ENCODE measurements around the gene PPP2CA.

The PPP2CA gene

DNA sequence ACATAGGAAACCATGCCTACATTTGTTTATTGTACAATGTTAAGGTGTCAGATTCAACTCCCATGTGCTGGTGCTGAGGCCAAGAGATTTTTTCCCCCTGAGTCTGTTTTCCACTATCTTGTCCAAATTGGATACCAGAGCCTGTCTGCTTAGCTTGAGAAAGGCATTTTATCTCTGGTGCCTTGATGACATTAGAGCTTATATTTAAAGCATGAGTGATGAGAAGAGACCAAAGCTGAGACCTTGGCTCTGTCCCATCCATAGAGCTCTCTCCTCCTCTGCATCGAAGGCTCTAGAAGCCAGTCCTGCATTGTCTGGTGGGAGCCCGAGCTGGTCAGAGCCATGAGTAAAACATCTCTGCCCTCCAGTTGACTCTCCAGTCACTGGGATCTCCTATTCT is 10.4 kb upstream of the PPP2CA start:
- TF ChIP-seq ZNF8 (CRISPR knock-in tag; IDR thresholded peaks at IDR 0.05) (no peak), ZNF565 (CRISPR knock-in tag; conservative IDR thresholded peaks at IDR 0.05; ENCODE audit: low read depth) (no peak)
- peak; percentile 22; the same call in 1 of the 3 replicates for ATAC-seq

DNA sequence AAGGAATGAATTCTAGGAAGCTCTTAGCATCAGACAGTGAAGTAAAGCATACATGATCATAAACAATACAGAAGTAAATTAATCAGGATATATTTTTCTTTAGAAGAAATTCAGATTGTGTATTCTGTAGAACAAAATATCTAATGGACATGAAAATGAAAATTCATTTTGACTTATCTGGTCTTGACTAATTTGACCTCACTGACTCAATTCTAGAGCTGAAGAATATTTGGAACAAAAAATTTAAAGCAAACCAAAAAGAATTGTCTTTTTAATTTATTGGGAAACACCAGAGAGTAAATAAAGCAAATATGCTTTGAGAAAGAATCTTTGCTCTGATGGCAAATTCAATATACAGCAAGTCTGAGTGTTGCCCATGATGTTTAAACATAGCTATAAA is 2.8 kb upstream of the PPP2CA start:
- TF ChIP-seq ZNF8 (CRISPR knock-in tag; IDR thresholded peaks at IDR 0.05) (no peak), POU6F1 (CRISPR knock-in tag; IDR thresholded peaks at IDR 0.05; ENCODE audit: borderline replicate concordance, low read depth) (no peak), ISL1 (CRISPR knock-in tag; IDR thresholded peaks at IDR 0.05) (no peak)
- TF ChIP-seq, protein P1, sequence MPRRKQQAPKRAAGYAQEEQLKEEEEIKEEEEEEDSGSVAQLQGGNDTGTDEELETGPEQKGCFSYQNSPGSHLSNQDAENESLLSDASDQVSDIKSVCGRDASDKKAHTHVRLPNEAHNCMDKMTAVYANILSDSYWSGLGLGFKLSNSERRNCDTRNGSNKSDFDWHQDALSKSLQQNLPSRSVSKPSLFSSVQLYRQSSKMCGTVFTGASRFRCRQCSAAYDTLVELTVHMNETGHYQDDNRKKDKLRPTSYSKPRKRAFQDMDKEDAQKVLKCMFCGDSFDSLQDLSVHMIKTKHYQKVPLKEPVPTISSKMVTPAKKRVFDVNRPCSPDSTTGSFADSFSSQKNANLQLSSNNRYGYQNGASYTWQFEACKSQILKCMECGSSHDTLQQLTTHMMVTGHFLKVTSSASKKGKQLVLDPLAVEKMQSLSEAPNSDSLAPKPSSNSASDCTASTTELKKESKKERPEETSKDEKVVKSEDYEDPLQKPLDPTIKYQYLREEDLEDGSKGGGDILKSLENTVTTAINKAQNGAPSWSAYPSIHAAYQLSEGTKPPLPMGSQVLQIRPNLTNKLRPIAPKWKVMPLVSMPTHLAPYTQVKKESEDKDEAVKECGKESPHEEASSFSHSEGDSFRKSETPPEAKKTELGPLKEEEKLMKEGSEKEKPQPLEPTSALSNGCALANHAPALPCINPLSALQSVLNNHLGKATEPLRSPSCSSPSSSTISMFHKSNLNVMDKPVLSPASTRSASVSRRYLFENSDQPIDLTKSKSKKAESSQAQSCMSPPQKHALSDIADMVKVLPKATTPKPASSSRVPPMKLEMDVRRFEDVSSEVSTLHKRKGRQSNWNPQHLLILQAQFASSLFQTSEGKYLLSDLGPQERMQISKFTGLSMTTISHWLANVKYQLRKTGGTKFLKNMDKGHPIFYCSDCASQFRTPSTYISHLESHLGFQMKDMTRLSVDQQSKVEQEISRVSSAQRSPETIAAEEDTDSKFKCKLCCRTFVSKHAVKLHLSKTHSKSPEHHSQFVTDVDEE (CRISPR knock-in tag; IDR thresholded peaks at IDR 0.05), result no peak
- TF ChIP-seq, protein P2, sequence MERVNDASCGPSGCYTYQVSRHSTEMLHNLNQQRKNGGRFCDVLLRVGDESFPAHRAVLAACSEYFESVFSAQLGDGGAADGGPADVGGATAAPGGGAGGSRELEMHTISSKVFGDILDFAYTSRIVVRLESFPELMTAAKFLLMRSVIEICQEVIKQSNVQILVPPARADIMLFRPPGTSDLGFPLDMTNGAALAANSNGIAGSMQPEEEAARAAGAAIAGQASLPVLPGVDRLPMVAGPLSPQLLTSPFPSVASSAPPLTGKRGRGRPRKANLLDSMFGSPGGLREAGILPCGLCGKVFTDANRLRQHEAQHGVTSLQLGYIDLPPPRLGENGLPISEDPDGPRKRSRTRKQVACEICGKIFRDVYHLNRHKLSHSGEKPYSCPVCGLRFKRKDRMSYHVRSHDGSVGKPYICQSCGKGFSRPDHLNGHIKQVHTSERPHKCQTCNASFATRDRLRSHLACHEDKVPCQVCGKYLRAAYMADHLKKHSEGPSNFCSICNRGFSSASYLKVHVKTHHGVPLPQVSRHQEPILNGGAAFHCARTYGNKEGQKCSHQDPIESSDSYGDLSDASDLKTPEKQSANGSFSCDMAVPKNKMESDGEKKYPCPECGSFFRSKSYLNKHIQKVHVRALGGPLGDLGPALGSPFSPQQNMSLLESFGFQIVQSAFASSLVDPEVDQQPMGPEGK (CRISPR knock-in tag; IDR thresholded peaks at IDR 0.05; ENCODE audit: borderline replicate concordance), result no peak
- ATAC-seq, result no peak

DNA sequence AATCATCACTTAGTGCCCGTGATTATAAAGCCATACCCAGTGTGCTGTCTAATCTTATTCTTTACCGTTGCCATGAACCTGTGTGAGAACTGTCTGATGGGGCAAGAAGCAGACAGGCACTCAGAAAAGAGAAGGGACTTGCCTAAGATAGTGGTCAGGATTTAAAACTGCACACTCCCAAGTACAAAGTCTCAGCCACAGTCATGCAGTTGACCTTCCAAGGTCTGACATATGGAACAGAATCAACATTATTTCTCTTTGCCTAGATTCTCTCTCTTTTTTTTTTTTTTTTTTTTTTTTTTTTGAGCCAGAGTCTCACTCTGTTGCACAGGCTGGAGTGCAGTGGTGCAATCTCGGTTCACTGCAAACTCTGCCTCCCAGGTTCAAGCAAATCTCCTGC is 1.9 kb upstream of the PPP2CA start:
- ATAC-seq, result no peak
- TF ChIP-seq POU6F1 (CRISPR knock-in tag; IDR thresholded peaks at IDR 0.05; ENCODE audit: borderline replicate concordance, low read depth), result no peak
- TF ChIP-seq CREB5 (CRISPR knock-in tag; IDR thresholded peaks at IDR 0.05; ENCODE audit: low read depth), result no peak
- no peak for TF ChIP-seq CSRNP3 (CRISPR knock-in tag; IDR thresholded peaks at IDR 0.05)
- no peak for TF ChIP-seq TCF4 (CRISPR knock-in tag; IDR thresholded peaks at IDR 0.05; ENCODE audit: borderline replicate concordance)
- no peak for TF ChIP-seq CSDC2 (CRISPR knock-in tag; IDR thresholded peaks at IDR 0.05)
- TF ChIP-seq ZFP3 (CRISPR knock-in tag; IDR thresholded peaks at IDR 0.05), result no peak
- TF ChIP-seq, protein P1 (CRISPR knock-in tag; IDR thresholded peaks at IDR 0.05), result no peak
- TF ChIP-seq RARB (CRISPR knock-in tag; IDR thresholded peaks at IDR 0.05), result no peak
- TF ChIP-seq PPARA (CRISPR knock-in tag; IDR thresholded peaks at IDR 0.05; ENCODE audit: borderline replicate concordance), result no peak
- no peak for TF ChIP-seq TOX (CRISPR knock-in tag; IDR thresholded peaks at IDR 0.05; ENCODE audit: borderline replicate concordance)
- no peak for TF ChIP-seq ISL1 (CRISPR knock-in tag; IDR thresholded peaks at IDR 0.05)
- TF ChIP-seq OSR1 (CRISPR knock-in tag; IDR thresholded peaks at IDR 0.05), result no peak
- TF ChIP-seq ZNF565 (CRISPR knock-in tag; conservative IDR thresholded peaks at IDR 0.05; ENCODE audit: low read depth), result no peak

Data from SK-N-SH treated with all-trans-retinoic acid at 6 μM for 48 hours (cell line).